Endodermal cell (in vitro differentiated cells): ENCODE measurements around the gene DCN. TPM values are rescaled to one million over a fixed set of nuclear protein-coding genes. Genes with fewer than 3 reads are reported as not detected.

ENCODE experiments used
- DNase-seq: peaks from one replicate; pipeline ENCODE4 v3.0.0-alpha.2; 2017
- H3K27ac ChIP-seq: 2 replicates; pipeline ENCODE4 v1.5.1; 2013; ENCODE audit warnings: mild to moderate bottlenecking, low read depth, low read length, moderate library complexity
- H3K27me3 ChIP-seq: 2 replicates; pipeline ENCODE4 v1.6.1; 2013; ENCODE audit warnings: mild to moderate bottlenecking, low read length, moderate library complexity; ENCODE audit not compliant: insufficient read depth, control insufficient read depth, poor library complexity, severe bottlenecking
- H3K36me3 ChIP-seq: 2 replicates; pipeline ENCODE4 v1.7.0; 2013; ENCODE audit warnings: mild to moderate bottlenecking, low read length, moderate library complexity; ENCODE audit not compliant: control insufficient read depth, insufficient read depth
- H3K4me1 ChIP-seq: one replicate; pipeline ENCODE4 v1.7.0; 2013; ENCODE audit warnings: low read length; ENCODE audit not compliant: control insufficient read depth, insufficient read depth
- H3K4me3 ChIP-seq: 2 replicates; pipeline ENCODE4 v1.5.1; 2013; ENCODE audit warnings: mild to moderate bottlenecking, low read length, moderate library complexity
- H3K9ac ChIP-seq: 2 replicates; pipeline ENCODE4 v1.6.1; 2013; ENCODE audit warnings: mild to moderate bottlenecking, low read length, moderate library complexity; ENCODE audit not compliant: poor library complexity, severe bottlenecking; ENCODE audit errors: extremely low read depth
- H3K9me3 ChIP-seq: 2 replicates; pipeline ENCODE4 v1.6.1; 2013; ENCODE audit warnings: mild to moderate bottlenecking, low read length, moderate library complexity; ENCODE audit not compliant: control insufficient read depth
- H3K27ac Mint-ChIP-seq: 2 replicates; pipeline ENCODE4 v1.8.0; 2020; ENCODE audit warnings: mixed read lengths
- H3K27me3 Mint-ChIP-seq: 2 replicates; pipeline ENCODE4 v1.8.0; 2021; ENCODE audit warnings: mild to moderate bottlenecking, mixed read lengths; ENCODE audit not compliant: insufficient read depth
- H3K36me3 Mint-ChIP-seq: 2 replicates; pipeline ENCODE4 v1.8.0; 2020; ENCODE audit warnings: low read depth, mixed read lengths
- H3K4me1 Mint-ChIP-seq: 2 replicates; pipeline ENCODE4 v1.8.0; 2020; ENCODE audit warnings: mixed read lengths
- H3K4me3 Mint-ChIP-seq: 2 replicates; pipeline ENCODE4 v1.8.0; 2020; ENCODE audit warnings: mild to moderate bottlenecking, moderate library complexity, mixed read lengths
- H3K9me3 Mint-ChIP-seq: 2 replicates; pipeline ENCODE4 v1.8.0; 2020; ENCODE audit warnings: mild to moderate bottlenecking, mixed read lengths
- CTCF ChIP-seq: fragments of 200-600 bp; sonication (generic); conservative IDR thresholded peaks from 2 replicates; pipeline ENCODE4 v1.5.0; 2021; ENCODE audit warnings: antibody characterized with exemption, mild to moderate bottlenecking
- WGBS, 2 experiments: methylation state at CpG; one replicate each; pipeline versions ENCODE4 v1.1.5 to v1.1.7; 2013; ENCODE audit warnings: missing lambda C conversion rate in 2 of 2, mixed read lengths in 1 of 2; ENCODE audit not compliant: insufficient coverage in 1 of 2, insufficient read length in 1 of 2; 5-methylcytosine and 5-hydroxymethylcytosine counted together
- total RNA-seq, 2 donors: library from RNA; stranded (reverse); fragmentation: NEBNext Ultra II Directional in 1 of 2; extraction: Animal tissue kit (Norgen Biotek cat#: 25700) in 1 of 2; gene quantifications; 2 replicates in 1 of 2; 3 replicates in 1 of 2; pipeline ENCODE4 v1.2.1, GENCODE V29; 2021

DCN gene
- total RNA-seq, 2 donors from 2014 or later = not detected

DNA sequence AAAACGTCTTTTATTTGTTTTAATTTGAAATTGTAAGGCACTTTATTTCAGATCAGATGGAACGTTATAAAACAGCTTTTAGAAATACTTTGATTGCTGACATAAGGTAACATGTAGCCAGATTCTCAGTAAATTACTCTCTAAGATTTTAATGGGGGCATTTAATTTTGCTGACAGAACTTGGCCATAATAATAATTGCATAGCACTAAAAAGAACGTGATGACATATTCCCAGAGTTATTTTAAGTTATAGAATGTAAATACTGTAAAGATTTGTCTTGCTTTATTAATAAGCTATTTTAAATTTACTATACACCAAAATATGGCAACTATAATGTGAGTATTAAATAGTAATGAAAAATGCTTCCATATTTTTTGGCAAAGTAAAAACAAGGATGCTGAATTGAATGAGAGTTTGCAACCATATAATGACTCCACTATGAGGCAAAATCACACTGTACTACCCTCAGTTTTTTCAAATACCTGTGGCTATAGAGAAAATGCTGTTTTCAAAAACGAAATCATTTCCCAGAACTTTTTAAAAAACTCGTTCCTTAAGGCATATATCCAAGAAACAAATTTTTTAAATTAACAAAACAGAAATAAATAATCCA lies 72.2 kb downstream of the DCN start:
- TF ChIP-seq CTCF = no peak
- Mint-ChIP-seq H3K4me1 (peaks cover 4% of the 10 kb centered on the region), H3K4me3 (no peak overlapping the region), H3K27me3 (no peaks in the 10 kb centered on the region), H3K36me3 (no peaks in the 10 kb centered on the region), H3K9me3 (no peaks in the 10 kb centered on the region), H3K27ac (no peak overlapping the region)
- H3K27me3 ChIP-seq = no peaks in the 10 kb centered on the region
- no peak for DNase-seq
- peaks cover 7% of the 10 kb centered on the region for H3K4me1 ChIP-seq
- no peaks in the 10 kb centered on the region for H3K9me3 ChIP-seq
- H3K4me3 ChIP-seq = no peak overlapping the region
- no peak overlapping the region for H3K9ac ChIP-seq
- WGBS, 2 experiments = 73 to 91% methylated on average over 1 to 4 of the region's 5 CpGs
- H3K27ac ChIP-seq = no peak overlapping the region
- no peaks in the 10 kb centered on the region for H3K36me3 ChIP-seq

- H3K4me3 Mint-ChIP-seq = no peak overlapping the region
- H3K27me3 Mint-ChIP-seq = no peaks in the 10 kb centered on the region
- WGBS, 2 experiments = 87% methylated on average over 2 of the region's 2 CpGs; no CpG with 5 or more reads in 1 of the 2 experiments
- no peak overlapping the region for H3K4me3 ChIP-seq
- H3K36me3 ChIP-seq = no peaks in the 10 kb centered on the region
- H3K4me1 Mint-ChIP-seq = peaks cover 4% of the 10 kb centered on the region
- H3K4me1 ChIP-seq = peaks cover 7% of the 10 kb centered on the region
- no peak for TF ChIP-seq CTCF
- no peaks in the 10 kb centered on the region for H3K36me3 Mint-ChIP-seq
- no peaks in the 10 kb centered on the region for H3K9me3 Mint-ChIP-seq
- DNase-seq = no peak
- H3K27me3 ChIP-seq = no peaks in the 10 kb centered on the region
- no peak overlapping the region for H3K27ac ChIP-seq
- H3K27ac Mint-ChIP-seq = no peak overlapping the region
- H3K9ac ChIP-seq = no peak overlapping the region
- no peaks in the 10 kb centered on the region for H3K9me3 ChIP-seq
Observed at GRCh38 chr12:91109581-91110310, 72.9 kb downstream of the DCN start.

DNA sequence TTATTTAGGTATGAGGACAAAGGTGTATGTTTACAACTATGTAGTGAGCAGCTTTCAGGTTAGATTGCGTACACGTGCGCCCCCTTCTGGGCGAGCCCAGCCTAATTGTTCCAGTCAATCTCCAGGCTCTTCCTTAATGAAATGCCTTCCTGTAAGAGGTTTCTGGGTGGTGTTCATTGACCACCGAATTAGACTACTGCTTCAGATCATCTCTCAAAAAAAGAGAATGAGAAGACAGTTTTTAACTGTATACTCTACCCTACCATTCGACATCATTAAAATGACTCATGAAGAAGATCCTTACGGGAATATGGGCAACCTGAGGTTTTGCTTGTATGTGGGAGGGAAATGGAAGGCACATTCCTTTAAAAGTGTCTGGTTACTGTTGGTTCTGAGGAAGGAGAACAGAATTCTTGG lies 73.5 kb downstream of the DCN start:
- H3K4me1 ChIP-seq = peaks cover 7% of the 10 kb centered on the region
- TF ChIP-seq CTCF = peak; percentile 97
- Mint-ChIP-seq H3K4me3 (no peak overlapping the region), H3K4me1 (peaks cover 4% of the 10 kb centered on the region), H3K27me3 (no peaks in the 10 kb centered on the region), H3K27ac (no peak overlapping the region), H3K9me3 (no peaks in the 10 kb centered on the region), H3K36me3 (no peaks in the 10 kb centered on the region)
- H3K9ac ChIP-seq = no peak overlapping the region
- 4 to 17% methylated on average over 4 to 6 of the region's 7 CpGs for WGBS, 2 experiments
- H3K9me3 ChIP-seq = no peaks in the 10 kb centered on the region
- no peaks in the 10 kb centered on the region for H3K36me3 ChIP-seq
- no peak overlapping the region for H3K4me3 ChIP-seq
- H3K27me3 ChIP-seq = no peaks in the 10 kb centered on the region
- H3K27ac ChIP-seq = no peak overlapping the region
- DNase-seq = peak; percentile 98
